ENCODE measurements around the gene LAPTM5. TPM values are rescaled to one million over a fixed set of nuclear protein-coding genes. Genes with fewer than 3 reads are reported as not detected.

The LAPTM5 gene
- total and polyA plus RNA-seq, 2 of the 8 experiments (the other 6 are each of a cell fraction or from before 2014, with no cell fraction given): 0.37 to 1.4 TPM

GRCh38 chr1:30697571-30698376 is 59.8 kb downstream of the LAPTM5 start (continued):
- TF ChIP-seq CHD7 (IDR thresholded peaks at IDR 0.05; ENCODE audit: insufficient replicate concordance, low read length): no peak
